ENCODE measurements around the gene SIL1. TPM values are rescaled to one million over a fixed set of nuclear protein-coding genes. Genes with fewer than 3 reads are reported as not detected.

Gene SIL1
- total and polyA plus RNA-seq, 5 donors = 43.4 to 51.6 (median 43.7) TPM

- Histone ChIP-seq H3K9me3 (ENCODE audit: control insufficient read depth, low read length) (no peaks in the 10 kb centered on the region), H3K4me3 (ENCODE audit: low read length) (no peak overlapping the region), H3K27ac (ENCODE audit: low read length) (no peak overlapping the region), H3K4me1 (ENCODE audit: control insufficient read depth, insufficient read depth, low read length) (peaks cover 14% of the 10 kb centered on the region), H3K27me3 (ENCODE audit: control insufficient read depth, insufficient read depth) (no peaks in the 10 kb centered on the region)
- intact Hi-C loops (cut with DNase I) = no loop called here
- ATAC-seq (no peak), DNase-seq (no peak)
- 62% methylated on average over 7 of the region's 7 CpGs for WGBS
Measured at GRCh38 chr5:138964647-138965201, 233.4 kb downstream of the SIL1 start.

GRCh38 chr5:138963763-138964371 lies 234.3 kb downstream of the SIL1 start:
- Histone ChIP-seq H3K27me3 (ENCODE audit: control insufficient read depth, insufficient read depth) (no peaks in the 10 kb centered on the region), H3K4me1 (ENCODE audit: control insufficient read depth, insufficient read depth, low read length) (peaks cover 9% of the 10 kb centered on the region), H3K9me3 (ENCODE audit: control insufficient read depth, low read length) (no peaks in the 10 kb centered on the region), H3K4me3 (ENCODE audit: low read length) (no peak overlapping the region), H3K27ac (ENCODE audit: low read length) (no peak overlapping the region)
- intact Hi-C loops (cut with DNase I) = no loop called here
- 83% methylated on average over 13 of the region's 13 CpGs for WGBS
- ATAC-seq (no peak), DNase-seq (no peak)

- no peak for DNase-seq
- WGBS = 88% methylated on average over 4 of the region's 4 CpGs
- Histone ChIP-seq H3K27me3 (ENCODE audit: control insufficient read depth, insufficient read depth) (no peaks in the 10 kb centered on the region), H3K4me1 (ENCODE audit: control insufficient read depth, insufficient read depth, low read length) (peaks cover 4% of the 10 kb centered on the region), H3K27ac (ENCODE audit: low read length) (no peak overlapping the region), H3K9me3 (ENCODE audit: control insufficient read depth, low read length) (no peaks in the 10 kb centered on the region), H3K4me3 (ENCODE audit: low read length) (no peak overlapping the region)
- intact Hi-C loops (cut with DNase I) = no loop called here
- ATAC-seq = no peak
Measured at GRCh38 chr5:138962614-138963370, 235.4 kb downstream of the SIL1 start.

GRCh38 chr5:138961729-138962128 lies 236.4 kb downstream of the SIL1 start:
- Histone ChIP-seq H3K27me3 (ENCODE audit: control insufficient read depth, insufficient read depth) (no peaks in the 10 kb centered on the region), H3K4me3 (ENCODE audit: low read length) (no peak overlapping the region), H3K4me1 (ENCODE audit: control insufficient read depth, insufficient read depth, low read length) (peaks cover 4% of the 10 kb centered on the region), H3K9me3 (ENCODE audit: control insufficient read depth, low read length) (no peaks in the 10 kb centered on the region), H3K27ac (ENCODE audit: low read length) (no peak overlapping the region)
- WGBS = 84% methylated on average over 1 of the region's 1 CpG
- ATAC-seq (no peak), DNase-seq (no peak)
- intact Hi-C loops (cut with DNase I) = no loop called here

- Histone ChIP-seq H3K27ac (ENCODE audit: low read length) (peak overlapping the region; percentile 31), H3K27me3 (ENCODE audit: control insufficient read depth, insufficient read depth) (no peaks in the 10 kb centered on the region), H3K4me1 (ENCODE audit: control insufficient read depth, insufficient read depth, low read length) (peaks cover 4% of the 10 kb centered on the region), H3K9me3 (ENCODE audit: control insufficient read depth, low read length) (no peaks in the 10 kb centered on the region), H3K4me3 (ENCODE audit: low read length) (no peak overlapping the region)
- 100% methylated on average over 1 of the region's 1 CpG for WGBS
- ATAC-seq = no peak
- DNase-seq = no peak
- intact Hi-C loops (cut with DNase I) = no loop called here
Measured at GRCh38 chr5:138961221-138961620, 236.9 kb downstream of the SIL1 start.

- H3K4me3 ChIP-seq (ENCODE audit: low read length) = no peak overlapping the region
- H3K4me1 ChIP-seq (ENCODE audit: control insufficient read depth, insufficient read depth, low read length) = peaks cover 7% of the 10 kb centered on the region
- 81% methylated on average over 5 of the region's 5 CpGs for WGBS
- no peak for ATAC-seq
- DNase-seq = no peak
- no peaks in the 10 kb centered on the region for H3K9me3 ChIP-seq (ENCODE audit: control insufficient read depth, low read length)
- H3K27ac ChIP-seq (ENCODE audit: low read length) = no peak overlapping the region
- intact Hi-C loops (cut with DNase I) = no loop called here
- H3K27me3 ChIP-seq (ENCODE audit: control insufficient read depth, insufficient read depth) = no peaks in the 10 kb centered on the region
Measured at GRCh38 chr5:138960145-138960692, 237.9 kb downstream of the SIL1 start.

- DNase-seq (no peak), ATAC-seq (no peak)
- Histone ChIP-seq H3K9me3 (ENCODE audit: control insufficient read depth, low read length) (no peaks in the 10 kb centered on the region), H3K27me3 (ENCODE audit: control insufficient read depth, insufficient read depth) (no peaks in the 10 kb centered on the region), H3K27ac (ENCODE audit: low read length) (no peak overlapping the region), H3K4me3 (ENCODE audit: low read length) (no peak overlapping the region), H3K4me1 (ENCODE audit: control insufficient read depth, insufficient read depth, low read length) (peaks cover 30% of the 10 kb centered on the region)
- 100% methylated on average over 1 of the region's 1 CpG for WGBS
- intact Hi-C loops (cut with DNase I) = no loop called here
Measured at GRCh38 chr5:138956801-138957200, 241.4 kb downstream of the SIL1 start.

GRCh38 chr5:138955671-138956295 lies 242.4 kb downstream of the SIL1 start:
- Histone ChIP-seq H3K4me3 (ENCODE audit: low read length) (no peak overlapping the region), H3K27ac (ENCODE audit: low read length) (peak overlapping the region; percentile 71), H3K9me3 (ENCODE audit: control insufficient read depth, low read length) (no peaks in the 10 kb centered on the region), H3K4me1 (ENCODE audit: control insufficient read depth, insufficient read depth, low read length) (peaks cover 30% of the 10 kb centered on the region), H3K27me3 (ENCODE audit: control insufficient read depth, insufficient read depth) (no peaks in the 10 kb centered on the region)
- WGBS = 77% methylated on average over 9 of the region's 9 CpGs
- ATAC-seq (no peak), DNase-seq (no peak)
- intact Hi-C loops (cut with DNase I) = no loop called here

- H3K4me3 ChIP-seq (ENCODE audit: low read length) = no peak overlapping the region
- H3K4me1 ChIP-seq (ENCODE audit: control insufficient read depth, insufficient read depth, low read length) = peaks cover 30% of the 10 kb centered on the region
- intact Hi-C loops (cut with DNase I) = no loop called here
- H3K9me3 ChIP-seq (ENCODE audit: control insufficient read depth, low read length) = no peaks in the 10 kb centered on the region
- H3K27ac ChIP-seq (ENCODE audit: low read length) = peak overlapping the region; percentile 71
- WGBS = 44% methylated on average over 12 of the region's 12 CpGs
- H3K27me3 ChIP-seq (ENCODE audit: control insufficient read depth, insufficient read depth) = no peaks in the 10 kb centered on the region
- DNase-seq (peak in 2 of 3 donors; percentile 77 to 80), ATAC-seq (no peak)
Measured at GRCh38 chr5:138955013-138955660, 243.0 kb downstream of the SIL1 start.

- no peak for ATAC-seq
- intact Hi-C loops (cut with DNase I) = no loop called here
- Histone ChIP-seq H3K4me1 (ENCODE audit: control insufficient read depth, insufficient read depth, low read length) (peaks cover 33% of the 10 kb centered on the region), H3K27ac (ENCODE audit: low read length) (peak overlapping the region; percentile 71), H3K27me3 (ENCODE audit: control insufficient read depth, insufficient read depth) (no peaks in the 10 kb centered on the region), H3K4me3 (ENCODE audit: low read length) (no peak overlapping the region), H3K9me3 (ENCODE audit: control insufficient read depth, low read length) (no peaks in the 10 kb centered on the region)
- DNase-seq = peak in 1 of 3 donors; percentile 46
- 80% methylated on average over 4 of the region's 4 CpGs for WGBS
Measured at GRCh38 chr5:138954257-138955012, 243.7 kb downstream of the SIL1 start.

All from right cardiac atrium (tissue), 5 donors.